Stimulated activated CD4-positive, alpha-beta T cell treated with anti-CD3 and anti-CD28 coated beads, Interleukin-2, amount 100 ng/mL, for 24 hours (primary cell): ENCODE results near the gene ANTXRL.

ENCODE experiments used
- DNase-seq, 2 donors: peaks; one replicate each; pipeline ENCODE4 v3.0.0-alpha.2; 2020

The ANTXRL gene

GRCh38 chr10:46286991-46287693, at the start of gene ANTXRL:
TSS of gene ANTXRL (plus strand) at chr10:46286997. CDS start at chr10:46287263, 266 bp downstream.
- no peak for DNase-seq

- no peak for DNase-seq
These were observed 48.8 kb upstream of the ANTXRL start for GRCh38 chr10:46237815-46238510.

DNA sequence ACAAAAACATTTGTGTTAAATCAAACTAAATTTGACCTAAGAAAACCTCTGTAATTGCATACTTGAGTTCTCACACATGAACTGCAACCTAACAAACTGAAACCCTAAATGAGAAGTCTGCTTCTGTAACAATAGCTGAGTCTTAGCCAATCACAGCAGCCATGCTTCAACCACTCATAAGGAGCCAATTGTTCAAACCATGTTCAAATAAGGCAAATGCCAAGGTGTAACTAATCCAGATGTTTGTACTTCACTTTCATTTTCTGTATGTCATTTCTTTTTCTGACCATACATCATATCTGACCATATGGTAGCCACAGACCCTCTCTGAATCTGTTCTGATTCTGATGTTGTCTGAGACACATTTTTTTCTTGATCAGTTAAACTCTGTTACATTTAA, 47.5 kb upstream of the ANTXRL start:
- no peak for DNase-seq

- DNase-seq: peak in 1 of 2 donors; percentile 12
These were observed 46.7 kb upstream of the ANTXRL start for GRCh38 chr10:46239993-46240683.

DNA sequence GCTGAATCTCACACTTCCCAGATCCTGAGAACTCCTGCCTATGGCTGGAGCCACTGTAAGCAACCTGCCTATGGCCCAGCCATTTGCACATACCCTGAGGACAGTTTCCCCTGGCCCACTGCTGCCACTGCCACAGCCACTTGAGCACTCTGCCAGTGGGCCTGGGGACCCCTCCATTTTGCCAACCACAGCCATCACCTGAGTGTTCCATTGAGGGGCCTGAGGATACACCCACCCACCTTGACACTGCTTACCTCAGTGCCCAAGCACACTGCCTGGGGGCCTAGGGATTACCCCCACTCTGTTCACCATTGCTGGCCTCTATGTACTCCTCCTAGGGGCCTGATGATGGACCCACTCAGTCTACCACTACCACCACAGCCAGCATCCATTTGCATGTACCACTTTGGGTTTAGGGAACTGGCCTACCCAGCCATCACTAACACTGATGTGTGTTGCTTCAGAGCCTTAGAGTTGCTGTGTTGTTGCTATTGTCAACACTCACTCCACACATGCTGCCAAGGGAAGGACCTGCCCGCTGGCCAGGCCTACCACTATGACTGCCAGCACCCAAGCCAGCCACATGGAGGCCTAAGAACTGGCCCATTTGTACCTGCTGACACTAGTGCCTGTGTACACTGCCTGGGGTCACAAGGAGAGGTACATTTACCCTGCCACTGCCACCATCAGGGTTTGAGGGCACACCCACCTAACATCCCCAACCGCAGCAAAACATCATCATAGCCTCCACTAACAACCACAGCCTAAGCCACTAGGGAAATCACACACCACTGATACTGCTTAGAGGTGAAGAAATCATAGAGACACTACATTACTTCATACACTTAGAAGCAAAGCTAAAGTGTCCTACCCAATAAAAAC, 45.9 kb upstream of the ANTXRL start:
- peak in 1 of 2 donors; percentile 13 for DNase-seq

DNA sequence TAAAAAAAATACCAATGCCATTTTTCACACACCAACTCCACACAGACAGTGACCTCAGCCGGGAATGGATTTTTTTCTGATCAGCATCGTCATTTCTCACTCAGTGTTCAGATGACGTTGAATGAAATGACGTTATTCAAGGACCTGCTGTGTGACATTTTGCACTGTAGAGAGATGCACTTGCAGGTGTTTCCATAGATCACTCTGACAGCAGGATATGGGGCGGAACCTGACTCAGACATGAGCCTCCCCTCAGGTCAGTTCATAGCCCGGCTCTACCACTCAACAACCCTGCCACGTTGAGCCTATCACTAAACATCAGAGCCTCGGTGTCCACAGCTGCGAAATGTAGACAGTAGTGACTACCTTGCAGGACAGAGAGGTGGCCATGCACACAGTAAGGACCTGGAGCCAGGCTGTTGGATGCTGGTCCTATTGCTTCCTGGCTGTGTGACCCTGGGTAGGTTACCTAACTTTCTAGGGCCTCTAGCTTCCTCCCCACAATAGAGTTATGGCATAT, 41.4 kb upstream of the ANTXRL start:
- DNase-seq: peak in 1 of 2 donors; percentile 15

- peak in 1 of 2 donors; percentile 13 for DNase-seq
These were observed 40.2 kb upstream of the ANTXRL start for GRCh38 chr10:46246400-46247180.

GRCh38 chr10:46247181-46247475, 39.7 kb upstream of the ANTXRL start:
- DNase-seq: no peak

DNA sequence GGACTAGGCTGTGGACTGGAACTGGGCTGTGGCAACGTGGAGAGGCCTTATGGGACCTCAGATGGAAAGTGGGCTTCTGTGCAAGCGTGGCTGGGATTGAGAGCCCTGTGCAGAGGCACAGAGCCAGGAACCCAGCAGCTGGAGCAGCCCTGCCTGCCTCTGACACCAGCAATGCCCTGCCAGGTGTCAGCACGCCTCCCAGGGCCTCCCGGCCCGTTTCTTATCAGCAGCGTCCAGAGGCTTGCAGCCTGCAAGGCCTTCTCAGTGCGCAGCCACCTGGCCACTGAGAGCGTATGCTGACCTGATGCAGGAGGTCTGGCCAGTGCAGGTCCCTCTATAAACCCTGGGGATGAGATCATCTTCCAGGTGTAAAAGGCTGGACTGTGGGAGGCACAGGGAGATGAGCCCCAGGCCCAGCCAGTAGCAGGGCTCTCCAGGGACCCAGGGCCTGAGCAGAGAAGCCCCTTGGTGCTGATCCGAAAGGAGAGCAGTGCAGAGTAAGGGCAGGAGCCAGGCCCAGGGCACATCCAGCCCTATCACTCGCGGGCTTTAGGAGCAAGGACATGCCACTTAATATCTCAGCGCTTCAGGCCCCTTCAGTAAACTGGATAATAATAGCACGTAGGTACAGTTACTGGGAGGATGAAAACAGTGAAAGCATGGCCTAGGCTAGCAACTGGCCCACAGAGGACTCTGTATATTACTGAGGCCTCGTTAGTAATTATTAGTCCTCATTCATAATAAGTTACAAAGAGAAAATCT, 38.8 kb upstream of the ANTXRL start:
- DNase-seq: peak in 1 of 2 donors; percentile 14

DNA sequence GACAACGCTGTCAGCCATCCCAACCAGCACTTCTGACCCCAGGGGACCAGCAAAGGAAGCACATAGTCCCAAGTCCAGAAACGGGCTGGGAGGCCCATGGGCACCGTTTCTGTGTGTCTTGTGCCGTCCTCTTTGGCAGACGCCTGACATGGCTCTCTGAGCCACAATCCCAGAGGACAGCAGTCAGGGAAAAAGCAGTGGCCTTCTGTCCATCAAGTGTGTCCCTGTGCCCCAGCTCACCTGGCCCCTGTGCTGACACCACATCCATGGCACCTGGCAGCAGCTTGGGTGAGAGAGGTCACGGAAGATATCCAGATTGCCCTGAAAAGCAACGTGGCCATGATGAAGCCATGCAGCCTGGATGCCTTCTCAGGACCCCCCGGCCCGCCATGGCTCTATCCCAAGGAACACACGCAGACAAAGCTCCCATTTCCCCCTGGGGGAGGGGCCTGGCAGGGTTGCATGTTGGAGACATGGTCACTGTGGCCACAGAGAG, 38.1 kb upstream of the ANTXRL start:
- DNase-seq: peak in 1 of 2 donors; percentile 13

DNA sequence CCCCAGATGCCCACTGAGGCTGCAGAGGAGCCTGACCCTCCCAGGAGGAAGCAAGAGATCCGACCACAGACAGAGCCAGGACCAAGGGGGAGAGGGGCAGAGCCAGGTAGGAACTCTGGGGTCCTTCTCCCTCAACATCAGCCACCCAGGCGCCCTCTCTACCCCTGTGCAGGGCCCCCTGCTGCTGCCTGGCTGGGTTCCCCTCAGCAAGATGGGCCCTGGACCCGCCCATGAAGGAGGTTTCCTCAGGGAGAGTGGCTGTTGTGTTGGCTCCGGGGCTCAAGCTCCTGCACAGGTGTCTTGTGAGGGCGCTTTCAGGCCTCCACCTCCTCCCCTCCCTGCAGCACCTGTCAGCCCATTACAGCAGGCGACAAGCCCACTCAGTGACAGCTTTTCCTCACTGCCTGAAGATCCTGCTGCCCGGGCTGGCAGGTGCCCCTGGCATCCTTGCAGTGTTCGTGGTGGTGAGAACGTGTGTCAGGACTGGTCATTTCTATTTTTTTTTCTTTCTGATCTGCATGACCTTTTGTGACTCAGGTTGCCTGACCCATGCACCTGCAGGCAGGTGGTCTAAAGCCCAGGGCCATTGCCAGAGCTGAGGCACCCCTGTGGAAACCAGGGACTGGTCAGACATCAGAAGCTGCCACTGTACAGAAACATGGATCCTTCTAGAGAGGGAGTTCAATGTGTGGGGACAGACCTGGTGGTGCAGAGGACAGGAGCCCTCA, 37.0 kb upstream of the ANTXRL start:
- peak in 1 of 2 donors; percentile 12 for DNase-seq

DNA sequence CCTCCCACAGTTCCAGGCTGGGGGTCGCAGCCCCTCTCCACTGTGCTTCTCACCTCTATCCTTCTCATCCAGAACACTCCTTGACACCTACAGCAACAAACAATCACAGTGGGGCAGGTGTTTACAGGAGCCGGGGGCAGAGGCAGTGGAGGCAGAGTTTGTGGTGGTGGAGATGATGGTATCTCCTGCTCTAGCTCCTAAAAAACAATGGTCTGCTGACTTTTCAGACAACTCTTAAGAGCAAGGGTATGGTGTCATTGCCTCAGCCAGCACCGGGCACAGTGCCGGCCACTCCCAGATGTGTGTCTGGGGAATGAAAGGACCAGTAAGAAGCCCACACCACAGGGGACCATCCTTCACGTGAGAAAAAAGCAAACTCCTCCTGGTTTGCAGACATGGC, 36.3 kb upstream of the ANTXRL start:
- DNase-seq: no peak

DNA sequence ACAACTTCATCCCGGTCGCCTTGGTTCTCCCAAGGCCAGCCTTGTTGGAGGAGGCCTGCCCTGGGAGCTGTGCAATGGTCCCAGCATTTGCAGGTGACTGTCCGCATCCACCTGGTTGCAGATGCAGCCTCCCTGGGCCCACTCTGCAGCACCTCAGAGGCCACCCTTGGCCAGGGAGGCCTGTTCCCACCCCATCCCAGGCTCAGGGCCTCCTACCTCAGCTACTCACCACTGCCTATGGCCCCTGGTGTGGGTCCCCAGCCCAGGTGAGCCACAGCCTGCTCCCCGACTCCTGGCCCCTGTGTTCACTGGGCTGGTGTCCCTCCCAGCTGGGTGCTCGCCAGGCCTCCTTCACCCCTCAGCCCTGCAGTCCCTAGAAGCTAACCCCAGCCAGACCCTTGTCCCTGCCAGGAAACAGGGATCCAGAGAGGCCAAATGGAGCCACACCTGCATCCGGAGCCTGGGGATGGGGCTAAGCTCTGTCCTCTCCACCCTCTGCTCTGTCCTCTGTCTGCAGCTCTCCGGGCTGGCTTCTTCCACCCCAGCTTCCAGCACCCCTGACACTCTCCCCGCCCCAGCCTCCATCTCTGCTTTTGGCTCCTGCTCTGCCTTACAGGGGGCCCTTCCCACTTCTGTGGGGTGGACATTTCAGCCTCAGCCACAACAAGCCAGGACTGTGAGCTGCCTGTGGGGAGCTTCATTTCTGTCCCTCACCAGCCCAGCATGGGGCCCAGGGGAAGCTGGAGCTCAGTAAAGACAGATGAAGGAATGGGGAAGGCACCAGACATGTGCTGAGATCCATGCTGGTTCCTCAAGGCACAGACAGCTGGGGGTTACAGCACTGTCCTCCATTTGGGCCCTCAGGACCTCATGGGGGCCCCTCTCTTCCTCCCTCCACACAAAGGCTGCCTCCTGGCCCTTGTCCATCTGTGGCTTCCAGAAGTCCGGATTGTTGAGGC, 35.6 kb upstream of the ANTXRL start:
- DNase-seq: peak in 1 of 2 donors; percentile 16

- peak in 1 of 2 donors; percentile 8 for DNase-seq
These were observed 34.6 kb upstream of the ANTXRL start for GRCh38 chr10:46251857-46252847.

- DNase-seq: no peak
These were observed 33.5 kb upstream of the ANTXRL start for GRCh38 chr10:46253076-46254006.

- DNase-seq: no peak
These were observed 32.8 kb upstream of the ANTXRL start for GRCh38 chr10:46254007-46254383.

DNA sequence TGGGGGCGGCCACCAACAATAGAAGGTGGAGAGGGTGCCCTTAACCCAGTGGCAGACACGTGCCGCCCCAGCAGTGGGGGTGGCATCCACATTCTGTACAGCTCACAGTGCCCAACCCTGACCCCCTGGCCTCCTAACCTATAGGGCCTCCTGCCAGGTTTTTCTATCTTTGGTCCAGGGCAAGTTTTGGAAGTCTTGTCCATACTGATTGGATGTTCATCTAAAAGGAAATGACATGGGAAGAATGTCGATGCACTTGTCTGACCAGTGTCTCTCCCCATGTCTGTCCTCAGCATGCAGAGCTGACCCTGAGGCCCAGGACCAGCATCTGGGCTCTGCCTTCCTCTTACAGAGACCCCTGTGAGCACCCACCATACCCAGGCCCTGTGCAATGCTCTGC, 32.3 kb upstream of the ANTXRL start:
- no peak for DNase-seq
